ENCODE data around the gene CDC123.
"Not testable (repeated sequence)": the region's sequence is repeated elsewhere in the genome, so short reads cannot be mapped to it uniquely, and the experiment has no call there.

The CDC123 gene, protein sequence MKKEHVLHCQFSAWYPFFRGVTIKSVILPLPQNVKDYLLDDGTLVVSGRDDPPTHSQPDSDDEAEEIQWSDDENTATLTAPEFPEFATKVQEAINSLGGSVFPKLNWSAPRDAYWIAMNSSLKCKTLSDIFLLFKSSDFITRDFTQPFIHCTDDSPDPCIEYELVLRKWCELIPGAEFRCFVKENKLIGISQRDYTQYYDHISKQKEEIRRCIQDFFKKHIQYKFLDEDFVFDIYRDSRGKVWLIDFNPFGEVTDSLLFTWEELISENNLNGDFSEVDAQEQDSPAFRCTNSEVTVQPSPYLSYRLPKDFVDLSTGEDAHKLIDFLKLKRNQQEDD

DNA sequence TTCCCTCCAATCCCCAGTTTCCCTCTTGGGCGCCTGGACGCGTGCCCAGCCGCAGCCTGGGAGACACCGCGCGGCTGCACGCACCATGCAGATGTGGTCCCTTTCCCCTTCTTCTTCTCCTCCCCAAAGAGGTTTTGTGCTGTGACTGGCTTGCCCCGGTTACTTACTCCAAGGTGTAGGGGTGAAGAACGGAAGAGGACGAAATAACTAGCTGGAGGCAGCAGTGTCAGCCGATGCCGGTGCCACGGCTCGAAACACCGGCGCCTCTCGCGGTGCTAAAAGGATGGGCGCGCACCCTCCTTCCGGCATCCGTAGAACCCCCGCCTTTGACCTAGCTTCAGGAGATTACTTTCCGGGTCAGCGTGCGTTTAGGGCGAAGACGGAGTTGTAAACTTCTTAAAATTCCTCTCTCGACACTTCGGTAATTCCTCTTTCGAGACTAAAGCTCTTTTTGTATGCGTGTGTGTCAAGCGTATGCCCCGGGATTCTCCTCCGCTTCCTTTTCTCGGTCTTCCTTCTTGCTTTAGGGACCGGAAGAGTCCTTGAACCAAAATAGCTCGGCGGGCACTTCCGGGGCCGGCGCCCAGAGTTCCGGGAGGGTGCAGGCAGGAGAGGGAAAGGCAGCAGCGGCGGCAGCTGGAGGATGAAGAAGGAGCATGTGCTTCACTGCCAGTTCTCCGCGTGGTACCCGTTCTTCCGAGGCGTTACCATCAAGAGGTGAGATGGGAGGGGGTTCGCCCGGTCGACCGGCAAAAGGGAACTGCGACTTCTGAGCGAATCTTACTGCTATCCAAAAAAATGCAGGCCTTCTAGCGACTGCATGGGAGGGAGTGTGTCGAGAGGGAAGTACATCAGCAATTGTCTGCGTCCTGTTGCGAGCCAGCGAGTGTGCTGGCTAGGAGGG is at the start of gene CDC123, which contains the start of gene NUDT5:
Gene CDC123, plus strand, starts transcription at position 586 of the 904 bp plus-strand sequence. Its CDS starts 58 bp downstream, at position 644.
Gene NUDT5, minus strand, starts transcription at position 289 of the 904 bp plus-strand sequence. CDS start 9,600 bp downstream, outside the sequence.
- DNase-seq (ENCODE audit: low spot score) = peak; percentile 92

DNA sequence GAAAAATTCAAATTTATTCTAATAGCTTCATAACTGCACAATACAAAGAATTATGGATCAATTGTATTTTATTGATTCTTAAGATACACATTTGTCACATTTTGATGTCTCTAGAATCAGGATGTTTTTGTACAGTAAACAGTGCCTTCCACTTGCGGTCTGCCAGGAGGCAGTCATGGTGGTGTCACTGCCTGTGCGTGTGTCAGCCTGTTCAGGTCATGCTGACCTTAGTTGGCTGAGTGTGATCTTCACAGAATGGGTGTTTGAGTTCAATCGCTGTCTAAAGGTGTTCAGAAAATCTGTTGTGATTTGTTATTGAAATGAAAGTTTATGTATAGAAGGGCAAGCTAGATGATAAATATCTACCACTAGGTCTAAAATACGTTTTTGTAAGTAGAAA is 45.8 kb upstream of the CDC123 start:
- DNase-seq (ENCODE audit: low spot score) = no peak

DNA sequence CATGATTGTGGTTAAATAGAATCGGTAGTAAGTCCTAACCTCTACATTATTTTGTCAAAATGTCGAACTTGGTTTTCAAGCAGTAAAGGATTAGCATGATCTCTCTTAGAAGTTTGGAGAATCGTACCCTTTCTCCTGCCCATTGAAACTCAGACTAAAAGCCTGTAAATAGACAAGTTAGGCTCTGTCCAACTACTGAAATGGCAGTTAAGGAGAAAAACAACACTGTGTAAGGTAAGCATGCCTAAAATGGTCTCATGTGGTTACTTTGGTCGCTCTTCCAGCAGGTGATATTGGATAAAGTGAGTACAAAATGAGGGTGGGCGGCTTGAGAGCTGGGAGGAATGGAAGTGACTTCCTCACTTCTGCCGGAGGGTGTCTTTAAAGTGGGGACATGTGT is 41.5 kb upstream of the CDC123 start:
- DNase-seq (ENCODE audit: low spot score) = no peak

DNA sequence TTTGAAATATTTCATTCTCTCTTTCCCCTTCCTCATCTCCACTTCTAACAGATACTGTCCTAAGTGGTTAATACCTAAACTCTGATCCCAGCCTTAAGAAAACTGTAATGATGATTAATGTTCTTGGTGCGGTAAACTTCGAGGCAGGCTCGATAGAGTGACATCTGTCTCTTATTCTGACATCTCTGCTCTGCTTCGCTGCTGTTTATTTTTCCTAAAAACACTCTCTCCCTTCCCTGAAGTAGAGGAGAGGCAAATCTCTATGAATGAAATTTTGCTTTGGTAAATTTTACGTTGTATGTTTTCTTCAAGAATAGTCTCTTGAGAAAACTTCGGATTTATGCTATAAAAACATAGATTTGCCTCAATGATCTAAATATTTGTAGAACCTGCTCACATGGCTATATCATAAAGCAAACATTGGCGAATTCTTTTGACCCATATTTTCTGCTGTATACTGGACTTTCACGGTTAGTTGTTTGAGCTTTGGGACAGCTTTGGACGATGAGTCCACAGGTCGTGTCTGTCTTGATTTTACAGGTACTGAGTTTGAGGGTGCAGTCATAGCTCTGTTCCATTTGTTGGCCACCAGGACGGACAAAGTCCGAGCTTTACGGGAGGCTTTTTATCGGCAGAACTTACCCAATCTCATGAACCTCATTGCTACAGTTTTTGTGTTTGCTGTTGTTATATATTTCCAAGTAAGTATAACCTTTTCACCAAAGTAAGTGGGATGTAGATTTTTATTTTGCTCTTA is 39.4 kb upstream of the CDC123 start:
- DNase-seq (ENCODE audit: low spot score) = no peak

DNA sequence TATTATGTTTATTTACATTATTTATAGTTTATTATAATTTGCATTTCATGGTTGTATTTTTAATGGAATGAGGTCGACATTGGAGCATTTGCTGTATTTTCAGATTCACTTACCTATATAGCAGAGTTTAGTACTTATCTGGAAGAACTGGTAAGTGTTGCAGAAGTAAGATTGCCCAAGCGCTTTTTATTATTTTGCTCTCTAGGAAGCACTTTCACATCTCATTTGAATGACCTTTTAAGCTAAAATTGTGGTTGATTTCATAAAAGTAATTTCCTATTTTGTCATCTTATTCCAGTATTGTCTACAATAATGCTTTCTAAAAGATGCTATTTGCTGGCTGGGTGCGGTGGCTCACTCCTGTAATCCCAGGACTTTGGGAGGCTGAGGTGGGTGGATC is 37.9 kb upstream of the CDC123 start:
- no peak for DNase-seq (ENCODE audit: low spot score)

DNA sequence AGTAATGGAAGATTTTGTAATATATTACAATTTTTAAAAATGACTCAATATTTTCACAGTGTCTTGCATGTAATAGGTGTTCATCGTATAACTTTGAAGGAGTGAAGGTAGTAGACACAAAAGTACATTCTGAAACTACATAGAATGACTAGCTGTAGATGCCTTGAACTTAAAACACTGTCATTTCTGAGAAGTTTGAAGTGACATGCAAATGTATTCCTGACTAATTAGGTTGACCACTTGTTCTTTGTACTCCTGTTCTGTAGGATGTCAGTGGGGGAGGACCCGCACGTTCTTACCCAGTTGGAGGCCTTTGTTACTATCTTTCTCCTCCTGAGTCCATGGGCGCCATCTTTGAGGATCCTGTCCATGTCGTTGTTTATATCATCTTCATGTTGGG is 35.3 kb upstream of the CDC123 start:
- DNase-seq (ENCODE audit: low spot score) = no peak

DNA sequence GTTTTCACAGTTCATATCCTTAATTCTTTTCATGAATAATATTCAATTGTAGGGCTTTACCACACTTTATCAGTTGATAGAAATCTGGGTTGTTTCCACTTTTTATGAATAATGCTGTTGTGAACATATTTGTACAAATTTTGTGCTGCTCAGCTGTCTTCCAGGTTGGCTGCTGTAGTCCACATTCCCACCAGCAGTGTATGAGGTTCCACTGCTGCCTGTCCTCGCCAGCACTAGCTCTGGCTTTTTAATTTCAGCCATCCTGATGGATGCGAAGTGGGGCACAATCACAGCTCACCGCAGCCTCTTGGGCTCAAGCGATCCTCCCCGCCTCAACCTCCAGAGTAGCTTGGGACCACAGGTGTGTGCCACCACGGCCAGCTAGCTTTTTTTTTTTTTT is 33.1 kb upstream of the CDC123 start:
- DNase-seq (ENCODE audit: low spot score) = no peak

DNA sequence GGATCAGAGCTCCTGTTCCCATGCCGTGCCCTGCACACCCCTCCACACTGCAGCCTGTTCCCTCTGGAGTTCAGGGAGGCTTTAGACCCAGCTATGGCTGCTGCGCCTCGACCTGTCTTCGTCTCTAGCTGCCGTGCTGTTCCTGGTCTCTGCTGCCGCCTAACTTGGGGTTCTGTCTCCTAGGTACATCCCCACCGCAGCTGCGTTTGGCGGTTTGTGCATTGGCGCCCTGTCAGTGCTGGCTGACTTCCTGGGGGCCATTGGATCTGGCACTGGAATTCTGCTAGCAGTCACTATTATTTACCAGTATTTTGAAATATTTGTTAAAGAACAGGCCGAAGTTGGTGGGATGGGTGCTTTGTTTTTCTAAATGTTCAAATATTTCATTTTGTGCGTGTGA is 31.9 kb upstream of the CDC123 start:
- no peak for DNase-seq (ENCODE audit: low spot score)

DNA sequence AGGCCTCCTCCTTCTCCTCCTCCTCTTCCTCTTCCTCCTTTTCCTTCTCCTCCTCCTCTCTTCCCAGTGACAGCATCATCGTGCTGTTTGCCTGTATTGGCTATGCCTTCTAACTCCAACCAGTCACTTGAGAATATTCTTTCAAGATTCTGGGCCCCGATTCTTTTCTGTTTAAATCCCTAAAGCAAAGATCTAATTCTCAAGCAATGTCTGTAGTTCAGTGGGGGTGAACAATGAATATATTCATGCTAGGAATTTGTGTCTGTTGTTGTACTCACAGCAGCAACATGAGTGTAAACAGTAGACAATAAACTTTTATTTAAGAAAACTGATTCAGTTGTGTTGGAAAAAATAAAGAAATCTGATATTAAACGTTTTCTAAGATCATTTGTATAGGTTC is 31.0 kb upstream of the CDC123 start:
- DNase-seq (ENCODE audit: low spot score) = no peak

DNA sequence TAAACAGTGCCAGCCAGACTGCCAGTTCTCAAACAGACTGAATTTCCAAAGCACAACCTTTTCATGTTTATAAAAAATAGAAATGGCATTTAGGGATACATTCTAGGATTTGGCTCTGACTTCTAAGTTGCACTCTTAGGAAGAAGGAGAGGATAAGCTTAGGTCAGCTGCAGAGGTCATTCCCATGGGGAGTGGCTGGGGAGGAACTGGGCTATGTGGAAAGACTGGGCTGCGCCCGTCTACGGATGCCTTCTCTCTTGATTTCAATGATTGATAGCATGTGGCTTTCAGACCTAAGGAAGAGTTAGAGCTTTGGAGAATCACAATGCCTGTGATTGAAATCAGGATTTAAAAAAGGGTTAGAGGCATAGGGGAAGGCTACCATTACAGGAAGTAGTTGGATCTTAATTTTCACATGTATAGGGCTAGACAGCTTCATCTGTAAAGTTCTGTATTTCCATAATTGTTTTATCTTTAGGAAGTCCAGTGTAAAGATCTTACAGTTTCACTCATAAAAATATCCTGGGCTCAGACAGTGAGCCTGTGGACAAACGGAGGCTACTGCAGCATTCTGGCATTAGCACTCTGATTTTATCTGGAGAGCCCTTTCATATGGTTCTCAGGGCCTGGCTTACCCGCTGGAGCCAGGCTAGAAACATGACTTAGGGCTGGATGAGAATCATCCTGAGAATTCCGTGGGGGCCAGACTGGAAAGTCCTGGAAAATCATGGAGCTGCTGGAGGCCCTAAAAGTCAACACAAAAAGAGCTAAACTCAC is 29.8 kb upstream of the CDC123 start:
- no peak for DNase-seq (ENCODE audit: low spot score)

DNA sequence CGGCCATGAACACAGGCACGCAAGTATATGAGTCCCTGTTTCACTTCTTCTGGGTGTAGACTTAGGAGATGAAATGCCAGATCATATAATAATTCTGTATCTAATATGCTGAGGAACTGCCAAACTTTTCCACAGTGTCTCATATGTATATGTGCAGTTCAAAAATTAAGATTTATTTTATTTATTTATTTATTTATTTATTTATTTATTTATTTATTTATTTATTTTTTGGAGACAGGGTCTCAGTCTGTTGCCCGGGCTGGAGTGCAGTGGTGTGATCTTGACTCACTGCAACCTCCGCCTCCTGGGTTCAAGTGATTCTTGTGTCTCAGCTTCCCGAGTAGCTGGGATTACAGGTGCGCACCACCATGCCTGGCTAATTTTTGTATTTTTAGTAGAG is 24.5 kb upstream of the CDC123 start:
- DNase-seq (ENCODE audit: low spot score) = not testable (repeated sequence)

DNA sequence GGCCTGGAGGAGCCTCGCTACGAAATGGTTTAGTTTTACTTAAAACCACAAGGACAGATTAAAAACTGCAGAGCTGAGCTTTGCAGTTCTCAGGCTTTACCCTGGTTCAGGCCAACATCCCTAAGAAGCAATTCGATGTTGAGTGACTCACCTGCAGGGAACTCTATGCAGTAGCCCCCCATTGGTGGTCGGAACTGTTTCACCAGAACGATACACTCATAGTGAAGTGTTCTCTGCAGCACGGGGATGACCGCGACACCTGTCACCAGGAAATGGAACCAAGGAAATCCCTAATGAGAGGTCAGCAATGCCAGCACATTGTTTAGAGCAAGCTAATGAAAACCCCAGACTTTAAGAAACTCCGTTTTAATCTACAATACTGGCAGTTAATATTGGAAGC is 18.3 kb upstream of the CDC123 start:
- peak; percentile 89 for DNase-seq (ENCODE audit: low spot score)

DNA sequence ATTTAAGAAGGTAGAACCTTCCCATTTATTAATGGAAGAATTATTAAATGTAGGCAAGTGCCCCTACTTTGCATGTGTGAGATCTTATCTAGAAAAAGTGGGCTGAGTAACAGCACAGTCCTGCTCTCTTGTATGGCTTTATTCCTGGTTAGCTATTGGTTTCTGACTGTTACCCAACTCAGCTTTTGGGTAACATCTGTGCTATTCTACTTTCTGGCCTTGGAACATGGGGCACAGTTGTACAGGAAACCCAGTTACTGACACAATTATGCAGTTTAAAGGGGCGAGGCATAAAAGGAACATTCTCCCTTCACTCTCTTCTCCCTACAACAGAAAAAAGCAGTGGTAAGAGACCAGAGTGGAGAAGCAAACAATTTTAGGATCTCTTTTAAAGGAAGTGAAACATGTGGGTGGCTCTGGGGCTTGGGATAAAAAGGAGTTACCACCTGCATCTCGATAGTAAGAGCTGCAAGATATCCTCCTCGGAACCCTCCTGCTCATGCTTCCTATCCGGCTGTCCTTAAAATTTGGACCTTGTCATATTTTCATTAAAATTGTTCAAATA is 16.3 kb upstream of the CDC123 start:
- DNase-seq (ENCODE audit: low spot score) = no peak

DNA sequence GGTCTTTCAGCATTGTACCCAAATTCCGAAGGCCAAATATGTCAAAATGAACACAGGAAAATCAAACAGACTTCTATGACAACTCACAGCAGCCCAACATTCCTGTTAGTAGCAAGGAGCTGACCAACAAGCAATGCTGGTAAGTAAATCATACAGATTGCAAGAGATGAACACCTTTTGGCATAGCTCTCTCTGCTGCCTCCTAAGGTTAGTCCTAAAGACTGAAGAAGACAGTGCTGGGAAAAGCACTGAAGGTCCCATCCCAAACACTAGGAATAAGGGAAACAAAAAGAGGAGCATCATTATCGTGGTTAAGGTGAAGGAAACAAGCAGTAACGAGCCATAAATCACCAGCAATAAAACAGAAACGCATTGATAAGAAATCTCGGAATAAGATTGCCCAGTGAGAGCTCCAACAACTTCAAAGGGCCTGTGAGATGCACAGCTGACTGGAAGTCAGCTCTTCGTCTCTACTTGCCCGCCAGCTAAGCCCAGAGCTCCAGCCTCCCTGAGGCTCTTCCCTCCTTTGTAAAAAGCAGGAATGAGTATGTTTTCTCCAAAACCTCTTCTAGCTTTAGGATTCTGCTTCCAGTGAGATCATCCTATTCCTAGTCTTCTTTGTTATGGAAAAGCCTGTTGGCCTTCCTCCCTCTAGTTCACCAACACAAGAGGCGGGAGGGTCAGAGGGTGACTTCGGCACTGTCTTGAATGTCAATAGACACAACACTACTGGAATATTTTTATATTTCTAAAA is 15.6 kb upstream of the CDC123 start:
- DNase-seq (ENCODE audit: low spot score) = no peak

DNA sequence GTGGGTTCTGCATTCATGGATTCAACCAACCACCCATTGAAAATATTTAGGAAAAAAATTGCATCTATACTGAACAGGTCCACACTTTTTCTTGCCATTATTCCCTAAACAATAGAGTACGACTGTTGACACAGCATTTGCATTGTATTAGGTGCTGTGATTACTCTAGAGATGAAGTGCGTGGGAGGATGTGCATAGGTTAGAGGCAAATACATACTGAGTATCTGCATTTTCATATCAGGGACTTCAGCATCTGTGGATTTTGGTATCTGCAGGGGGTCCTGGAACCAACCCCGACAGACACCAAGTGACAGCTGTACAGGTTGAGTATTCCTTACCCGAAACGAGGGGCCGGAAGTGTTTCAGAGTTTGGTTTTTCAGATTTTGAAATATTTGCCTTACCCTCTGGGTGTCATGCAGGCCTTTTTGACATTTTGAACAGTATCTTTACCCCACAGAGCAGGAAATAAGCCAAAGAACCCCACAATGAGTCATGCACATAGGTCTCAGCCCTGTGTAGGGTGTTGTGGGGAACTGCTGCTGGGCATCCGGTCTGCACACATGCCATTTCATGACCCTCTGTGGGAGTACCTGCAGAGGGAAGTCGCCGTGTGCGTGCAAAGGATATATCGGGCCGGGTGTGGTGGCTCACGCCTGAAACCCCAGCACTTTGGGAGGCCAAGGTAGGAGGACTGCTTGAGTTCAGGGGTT is 14.8 kb upstream of the CDC123 start:
- DNase-seq (ENCODE audit: low spot score) = no peak

DNA sequence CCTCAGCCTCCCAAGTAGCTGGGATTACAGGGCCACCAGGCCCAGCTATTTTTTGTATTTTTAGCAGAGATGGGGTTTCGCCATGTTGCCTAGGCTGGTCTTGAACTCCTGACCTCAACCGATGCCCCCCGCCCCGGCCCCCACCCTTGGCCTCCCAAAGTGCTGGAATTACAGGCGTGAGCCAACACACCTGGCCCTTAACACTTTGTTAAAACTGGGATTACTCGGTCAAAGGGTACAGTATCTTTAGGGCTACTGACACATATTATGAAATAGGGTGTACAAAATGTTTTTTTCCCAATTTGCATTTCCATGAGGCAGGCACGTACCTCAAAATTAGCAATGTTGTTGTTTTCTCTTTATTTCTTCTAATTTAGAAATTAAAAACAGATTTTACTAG is 11.8 kb upstream of the CDC123 start:
- DNase-seq (ENCODE audit: low spot score) = no peak

DNA sequence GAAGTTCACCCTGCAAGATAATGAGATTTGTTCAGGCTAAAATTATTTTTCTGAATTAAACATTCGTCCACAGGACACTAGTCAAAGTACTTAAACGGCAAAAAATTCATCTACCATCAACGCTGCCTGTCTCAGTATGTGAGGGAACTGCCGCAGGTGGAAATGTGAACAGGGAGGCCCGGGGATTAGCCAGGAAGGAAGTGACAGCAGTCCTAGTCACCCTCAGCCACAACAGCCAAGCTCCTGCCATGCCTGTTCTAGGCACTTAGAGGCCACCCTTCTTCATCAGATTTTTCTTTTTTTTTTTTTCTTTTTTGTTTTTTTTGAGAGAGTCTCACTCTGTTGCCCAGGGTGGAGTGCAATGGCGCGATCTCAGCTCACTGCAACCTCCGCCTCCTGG is 9.7 kb upstream of the CDC123 start:
- peak; percentile 81 for DNase-seq (ENCODE audit: low spot score)

DNA sequence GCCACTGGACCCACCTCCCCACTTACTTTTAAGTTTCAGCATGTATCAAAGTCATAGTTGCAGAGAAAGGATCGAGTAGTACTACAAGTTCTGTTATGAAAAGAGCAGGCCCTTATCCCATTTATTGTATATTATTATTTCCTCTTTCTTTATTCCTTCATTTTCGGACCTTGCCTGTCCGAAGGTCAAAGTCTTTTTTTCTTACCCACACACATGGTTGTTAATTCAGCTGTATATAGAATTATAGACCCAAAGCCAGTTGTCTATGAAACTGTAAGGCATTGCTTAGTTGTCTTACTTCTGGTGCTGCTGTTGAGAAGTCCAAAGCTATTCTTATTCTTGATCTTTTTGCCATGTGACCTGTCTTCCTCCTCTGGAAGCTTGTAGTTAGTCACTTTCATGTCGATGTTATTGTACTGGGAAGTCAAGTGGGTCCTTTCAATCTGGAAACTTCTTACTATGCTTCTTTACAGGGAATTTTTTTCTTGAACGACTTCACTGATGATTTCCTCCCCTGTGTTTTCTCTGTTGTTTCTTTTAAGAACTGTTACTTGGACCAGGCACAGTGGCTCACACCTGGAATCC is 8.6 kb upstream of the CDC123 start:
- peak; percentile 47 for DNase-seq (ENCODE audit: low spot score)

DNA sequence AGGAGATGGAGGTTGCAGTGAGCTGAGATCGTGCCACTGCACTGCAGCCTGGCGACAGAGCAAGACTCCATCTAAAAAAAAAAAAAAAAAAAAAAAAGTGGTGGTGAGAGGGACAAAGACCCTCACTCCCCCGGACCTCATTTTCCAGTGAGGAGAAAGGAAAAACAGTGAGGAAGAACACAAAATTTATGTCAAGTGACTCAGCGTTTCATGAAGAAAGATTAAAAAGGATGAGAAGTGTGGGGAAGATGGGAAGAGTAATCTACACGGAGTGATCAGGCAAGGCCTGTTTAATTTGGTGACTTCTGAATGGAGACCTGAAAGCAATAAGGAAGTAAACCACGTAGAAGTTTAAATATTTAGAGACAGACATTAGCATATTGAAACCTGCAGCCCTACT is 7.3 kb upstream of the CDC123 start:
- no peak for DNase-seq (ENCODE audit: low spot score)

DNA sequence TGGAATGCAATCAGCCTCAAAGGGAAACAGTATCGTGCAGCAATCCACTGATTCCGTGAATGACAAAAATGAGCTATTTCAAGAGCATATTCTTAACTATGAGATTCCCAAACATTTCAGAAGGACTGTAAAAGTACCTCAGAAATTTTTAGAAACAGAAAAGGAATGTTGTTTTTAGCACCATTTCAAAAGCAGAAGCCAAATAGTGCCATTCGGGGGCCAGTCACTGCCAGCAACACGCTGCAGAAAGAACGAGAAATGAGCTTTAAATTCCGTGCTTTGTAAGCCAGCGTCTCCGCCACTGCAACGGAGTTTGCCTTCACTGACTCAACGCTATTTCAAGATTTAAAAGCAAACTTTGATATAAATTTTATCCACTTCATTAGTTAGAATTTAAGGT is 6.6 kb upstream of the CDC123 start:
- DNase-seq (ENCODE audit: low spot score) = no peak

Data from kidney capillary endothelial cell (primary cell).